H1 (cell line): ENCODE measurements around the gene RPS5. TPM values are rescaled to one million over a fixed set of nuclear protein-coding genes. Genes with fewer than 3 reads are reported as not detected.

Source experiments
- CTCF ChIA-PET: fragments of 300-600 bp; sonication (Branson Sonifier 250); formaldehyde crosslinking; loops from one replicate; lab custom pipeline; 2021; ENCODE audit not compliant: partially characterized antibody; lab: Charles Lee
- POLR2A ChIA-PET: fragments of 300-600 bp; sonication (Branson Sonifier 250); formaldehyde crosslinking; loops from one replicate; lab custom pipeline; 2021; ENCODE audit warnings: inconsistent platforms; ENCODE audit not compliant: partially characterized antibody; lab: Charles Lee
- DNase-seq, 2 experiments: peaks; one replicate each; pipeline versions ENCODE4 v3.0.0 to v3.0.0-alpha.2; 2010 to 2022; ENCODE audit warnings: low spot score in 2 of 2, low read depth in 1 of 2, mixed read lengths in 1 of 2
- FAIRE-seq: peaks from 2 replicates; lab custom pipeline; 2011; peaks lifted over from hg19 to GRCh38; lab: Jason Lieb, UNC
- H2AFZ ChIP-seq: 2 replicates; pipeline ENCODE4 v1.8.1; 2012; ENCODE audit warnings: low read length, inconsistent platforms
- H2AK5ac ChIP-seq: 2 replicates; pipeline ENCODE4 v1.6.1; 2013; ENCODE audit warnings: low read depth, low read length
- H2BK120ac ChIP-seq: replicated peaks from 2 replicates; pipeline ENCODE3; 2013; ENCODE audit warnings: low read depth, low read length, inconsistent platforms
- H2BK12ac ChIP-seq: 2 replicates; pipeline ENCODE4 v1.6.1; 2013; ENCODE audit warnings: low read depth, low read length
- H2BK15ac ChIP-seq: 2 replicates; pipeline ENCODE4 v1.6.1; 2013; ENCODE audit warnings: low read length
- H2BK20ac ChIP-seq: 2 replicates; pipeline ENCODE4 v1.6.1; 2013; ENCODE audit warnings: low read length
- H2BK5ac ChIP-seq: 2 replicates; pipeline ENCODE4 v1.6.1; 2013; ENCODE audit warnings: low read depth, low read length
- H3K14ac ChIP-seq: 2 replicates; pipeline ENCODE4 v1.6.1; 2013; ENCODE audit warnings: inconsistent platforms; ENCODE audit not compliant: insufficient read length
- H3K18ac ChIP-seq: 2 replicates; pipeline ENCODE4 v1.6.1; 2013; ENCODE audit warnings: low read length; ENCODE audit errors: extremely low read depth
- H3K23ac ChIP-seq: 2 replicates; pipeline ENCODE4 v1.6.1; 2013; ENCODE audit warnings: inconsistent platforms; ENCODE audit not compliant: insufficient read length
- H3K23me2 ChIP-seq: 2 replicates; pipeline ENCODE4 v1.6.1; 2013; ENCODE audit warnings: low read depth, low read length
- H3K27ac ChIP-seq: 2 replicates; pipeline ENCODE4 v1.6.1; 2011; ENCODE audit warnings: low read depth, low read length, inconsistent platforms
- H3K27me3 ChIP-seq, 4 experiments: replicated peaks in 1 of 4; 1 replicate in 1 of 4; 2 replicates in 3 of 4; pipeline versions ENCODE4 v1.6.1 to v1.8.1; 2011 to 2013; ENCODE audit warnings: low read length in 3 of 4, mild to moderate bottlenecking in 3 of 4, inconsistent platforms in 2 of 4, mixed read lengths in 2 of 4, moderate library complexity in 1 of 4; ENCODE audit not compliant: control insufficient read depth in 3 of 4, insufficient read depth in 3 of 4; ENCODE audit errors: extremely low read depth in 1 of 4
- H3K36me3 ChIP-seq, 4 experiments: 2 replicates each; pipeline versions ENCODE4 v1.6.1 to v1.8.1; 2011 to 2013; ENCODE audit warnings: mild to moderate bottlenecking in 4 of 4, low read length in 3 of 4, moderate library complexity in 2 of 4, control low read depth in 1 of 4, inconsistent platforms in 1 of 4; ENCODE audit not compliant: insufficient read depth in 4 of 4, control insufficient read depth in 2 of 4
- H3K4ac ChIP-seq: replicated peaks from 2 replicates; pipeline ENCODE3; 2013; ENCODE audit warnings: low read length, low read depth, mixed read lengths, inconsistent platforms; ENCODE audit not compliant: insufficient read length
- H3K4me1 ChIP-seq, 4 experiments: replicated peaks in 1 of 4; 1 replicate in 1 of 4; 2 replicates in 3 of 4; pipeline versions ENCODE4 v1.6.1 to v1.8.1; 2011 to 2013; ENCODE audit warnings: low read length in 3 of 4, inconsistent platforms in 2 of 4, mixed read lengths in 1 of 4; ENCODE audit not compliant: insufficient read depth in 4 of 4, control insufficient read depth in 3 of 4
- H3K4me2 ChIP-seq, 2 experiments: 2 replicates each; pipeline versions ENCODE4 v1.6.1 to v1.8.1; 2011 to 2013; ENCODE audit warnings: low read depth in 2 of 2, low read length in 2 of 2, control low read depth in 1 of 2, inconsistent platforms in 1 of 2, mild to moderate bottlenecking in 1 of 2; ENCODE audit not compliant: insufficient read depth in 1 of 2
- H3K4me3 ChIP-seq, 4 experiments: fragments of 200-600, 300-600 bp in 1 of 4; sonication (generic), shearing (Covaris generic), sonication (Bioruptor Twin) in 1 of 4; 2 replicates each; pipeline versions ENCODE4 v1.5.1 to v1.8.1; 2011 to 2016; ENCODE audit warnings: low read length in 4 of 4, low read depth in 3 of 4, control low read depth in 2 of 4, inconsistent platforms in 2 of 4, mild to moderate bottlenecking in 2 of 4, mixed read lengths in 1 of 4, moderate library complexity in 1 of 4; ENCODE audit not compliant: insufficient read depth in 2 of 4; ENCODE audit errors: extremely low read depth in 1 of 4
- H3K56ac ChIP-seq: replicated peaks from 2 replicates; pipeline ENCODE3; 2013; ENCODE audit warnings: low read depth, mild to moderate bottlenecking, mixed read lengths, low read length, inconsistent platforms; ENCODE audit not compliant: insufficient read length
- H3K79me1 ChIP-seq: 2 replicates; pipeline ENCODE4 v1.6.1; 2013; ENCODE audit warnings: low read depth, low read length, control low read depth
- H3K79me2 ChIP-seq, 2 experiments: 2 replicates each; pipeline versions ENCODE4 v1.6.1 to v1.8.1; 2012 to 2013; ENCODE audit warnings: low read length in 2 of 2, mild to moderate bottlenecking in 2 of 2, inconsistent platforms in 1 of 2; ENCODE audit not compliant: insufficient read depth in 2 of 2, control insufficient read depth in 1 of 2
- H3K9ac ChIP-seq, 4 experiments: replicated peaks in 1 of 4; 1 replicate in 1 of 4; 2 replicates in 3 of 4; pipeline versions ENCODE4 v1.6.1 to v1.8.1; 2011 to 2013; ENCODE audit warnings: low read depth in 3 of 4, low read length in 3 of 4, control low read depth in 2 of 4, mild to moderate bottlenecking in 2 of 4, moderate library complexity in 2 of 4, inconsistent platforms in 1 of 4; ENCODE audit errors: extremely low read depth in 1 of 4
- H3K9me3 ChIP-seq, 2 experiments: 2 replicates each; pipeline versions ENCODE4 v1.6.1 to v1.8.1; 2012 to 2013; ENCODE audit warnings: mild to moderate bottlenecking in 2 of 2, moderate library complexity in 2 of 2, control low read depth in 1 of 2, inconsistent platforms in 1 of 2, low read depth in 1 of 2, low read length in 1 of 2, mixed read lengths in 1 of 2; ENCODE audit not compliant: insufficient read depth in 2 of 2
- H4K20me1 ChIP-seq, 2 experiments: replicated peaks in 1 of 2; 2 replicates each; pipeline versions ENCODE3 to v1.8.1; 2011 to 2013; ENCODE audit warnings: inconsistent platforms in 2 of 2, low read length in 2 of 2, mild to moderate bottlenecking in 1 of 2; ENCODE audit not compliant: insufficient read depth in 2 of 2, control insufficient read depth in 1 of 2
- H4K5ac ChIP-seq: 2 replicates; pipeline ENCODE4 v1.6.1; 2013; ENCODE audit warnings: low read length, low read depth, mixed read lengths, inconsistent platforms; ENCODE audit not compliant: insufficient read length
- H4K8ac ChIP-seq: 2 replicates; pipeline ENCODE4 v1.8.0; 2013; ENCODE audit warnings: mild to moderate bottlenecking, moderate library complexity, low read length, inconsistent platforms; ENCODE audit not compliant: insufficient read depth; ENCODE audit errors: extremely low read depth
- H4K91ac ChIP-seq: replicated peaks from 2 replicates; pipeline ENCODE3; 2013; ENCODE audit warnings: low read length, mixed read lengths, inconsistent platforms; ENCODE audit not compliant: insufficient read length
- JUN ChIP-seq: IDR thresholded peaks from 2 replicates; pipeline ENCODE4 v1.6.1; 2011; ENCODE audit warnings: low read depth, mild to moderate bottlenecking, improper control_type of control experiment, low read length
- KDM4A ChIP-seq: IDR thresholded peaks from one replicate; pipeline ENCODE4 v1.7.1; 2012; ENCODE audit warnings: low read depth, mild to moderate bottlenecking, moderate library complexity, low read length, inconsistent platforms; ENCODE audit not compliant: severe bottlenecking
- RAD21 ChIP-seq, 2 experiments: IDR thresholded peaks in 1 of 2; conservative IDR thresholded peaks in 1 of 2; 2 replicates each; pipeline ENCODE4 v1.6.1; 2011; ENCODE audit warnings: low read depth in 2 of 2, low read length in 2 of 2, improper control_type of control experiment in 1 of 2, inconsistent platforms in 1 of 2, mild to moderate bottlenecking in 1 of 2, moderate library complexity in 1 of 2
- WGBS, 2 experiments: shearing (Covaris generic) in 1 of 2; methylation state at CpG; one replicate each; pipeline versions ENCODE4 v1.1.6 to v1.1.7; 2013 to 2015; ENCODE audit warnings: low lambda C conversion rate in 2 of 2, mixed read lengths in 2 of 2, inconsistent platforms in 1 of 2, low coverage in 1 of 2, missing lambda C conversion rate in 1 of 2; ENCODE audit not compliant: insufficient replicate concordance in 2 of 2, insufficient coverage in 1 of 2, insufficient read length in 1 of 2; ENCODE audit errors: extremely low coverage in 1 of 2, missing lambda C conversion rate in 1 of 2; 5-methylcytosine and 5-hydroxymethylcytosine counted together
- polyA plus RNA-seq, 7 experiments: library from polyadenylated mRNA; depleted of rRNA in 3 of 7; stranded (reverse) in 5 of 7; unstranded in 2 of 7; fragments of >200 nt in 5 of 7; fragments of 200-250 nt in 2 of 7; gene quantifications; 1 replicate in 5 of 7; 2 replicates in 1 of 7; 4 replicates in 1 of 7; pipeline versions ENCODE4 v1.2.1 to v1.2.3, GENCODE V29; 2011 to 2013; ENCODE audit warnings: missing spikeins in 2 of 7, mixed read lengths in 2 of 7
- total RNA-seq: library from RNA; stranded (reverse); fragmentation: NEBNext Ultra II Directional; extraction: Animal tissue kit (Norgen Biotek cat#: 25700); gene quantifications from 2 replicates; pipeline ENCODE4 v1.2.1, GENCODE V29; 2021

Gene RPS5
- total and polyA plus RNA-seq, 2 of the 8 experiments (the other 6 are each of a cell fraction or from before 2014, with no cell fraction given): 1,557 to 5,731 TPM

GRCh38 chr19:58388175-58388526 is 1.1 kb downstream of the RPS5 start:
- Histone ChIP-seq H3K27ac (no peak overlapping the region), H3K4me1 (peaks cover 0 to 15% (median 9%) of the 10 kb centered on the region in 4 experiments; a peak in 6 of 7 replicates), H3K9me3 (no peaks in the 10 kb centered on the region), H2BK20ac (no peak overlapping the region), H3K27me3 (no peaks in the 10 kb centered on the region), H3K36me3 (peaks cover 14 to 41% (median 30%) of the 10 kb centered on the region in 4 experiments), H3K9ac (peak overlapping the region in 1 of 4 experiments; percentile 77; a peak in 1 of 7 replicates), H3K56ac (no peak overlapping the region), H2AFZ (no peak overlapping the region), H3K4me2 (peak overlapping the region; percentile 95 to 99), H4K8ac (no peak overlapping the region), H4K20me1 (peaks cover 12 to 17% of the 10 kb centered on the region in 2 experiments), H4K91ac (no peak overlapping the region), H3K79me2 (peaks cover 6 to 40% of the 10 kb centered on the region in 2 experiments), H3K18ac (no peak overlapping the region), H3K4ac (no peak overlapping the region), H3K4me3 (peak overlapping the region; percentile 82 to 99 (median 92)), H3K79me1 (peaks cover 6% of the 10 kb centered on the region; the same call in 1 of the 2 replicates), H2BK120ac (no peak overlapping the region), H4K5ac (no peak overlapping the region), H3K23me2 (peaks cover 19% of the 10 kb centered on the region), H2BK12ac (no peak overlapping the region), H2AK5ac (no peak overlapping the region), H2BK5ac (0 out of 2 replicates have a peak overlapping the region, but pooled peaks have one; percentile 1), H3K14ac (no peak overlapping the region), H3K23ac (no peak overlapping the region), H2BK15ac (no peak overlapping the region)
- WGBS, 2 experiments: 83% methylated on average over 3 of the region's 3 CpGs; no CpG with 5 or more reads in 1 of the 2 experiments
- ChIA-PET POLR2A (interaction anchor here (0.8 to 5.8 kb wide), 11 partner anchors 9 to 167 kb away, joined by 3 to 78 read pairs (median 8); partner anchors contain the start of genes CHMP2A, RNF225, ZBTB45 and ZNF497), CTCF (interaction anchor here (0.6 kb wide), 1 partner anchor 9 kb away, joined by 3 read pairs; no protein-coding TSS in a partner anchor)
- no peak for FAIRE-seq
- no peak for DNase-seq
- TF ChIP-seq RAD21 (IDR thresholded peaks at IDR 0.05 in 1 of 2, conservative IDR thresholded peaks at IDR 0.05 in 1 of 2; ENCODE audit: low read depth in 2 of 2, low read length in 2 of 2) (no peak), KDM4A (no peak), JUN (no peak)
